Subcutaneous abdominal adipose tissue (tissue), 5 donors: ENCODE measurements around the gene DYNLL1.
"Not testable (repeated sequence)": the region's sequence is repeated elsewhere in the genome, so short reads cannot be mapped to it uniquely, and the experiment has no call there.

Experiments used
- H3K27ac ChIP-seq: one replicate; pipeline ENCODE4 v1.7.0; 2013; ENCODE audit warnings: low read depth, mild to moderate bottlenecking, inconsistent platforms, low read length, moderate library complexity
- H3K27me3 ChIP-seq, 5 donors: one replicate each; pipeline ENCODE4 v1.7.0; 2013; ENCODE audit warnings: low read length in 5 of 5, inconsistent platforms in 1 of 5; ENCODE audit not compliant: control insufficient read depth in 5 of 5, insufficient read depth in 4 of 5
- H3K36me3 ChIP-seq, 5 donors: one replicate each; pipeline ENCODE4 v1.7.0; 2013; ENCODE audit warnings: low read length in 5 of 5; ENCODE audit not compliant: control insufficient read depth in 5 of 5, insufficient read depth in 5 of 5
- H3K4me1 ChIP-seq, 5 donors: one replicate each; pipeline ENCODE4 v1.7.0; 2013; ENCODE audit warnings: low read length in 5 of 5, mild to moderate bottlenecking in 3 of 5, moderate library complexity in 1 of 5; ENCODE audit not compliant: control insufficient read depth in 5 of 5, insufficient read depth in 5 of 5
- H3K4me3 ChIP-seq, 5 donors: one replicate each; pipeline ENCODE4 v1.7.0; 2013; ENCODE audit warnings: low read length in 5 of 5, low read depth in 1 of 5
- H3K9ac ChIP-seq, 5 donors: one replicate each; pipeline ENCODE4 v1.7.0; 2013; ENCODE audit warnings: low read length in 5 of 5, mild to moderate bottlenecking in 4 of 5, moderate library complexity in 3 of 5
- H3K9me3 ChIP-seq, 5 donors: one replicate each; pipeline ENCODE4 v1.7.0; 2013; ENCODE audit warnings: low read length in 5 of 5; ENCODE audit not compliant: control insufficient read depth in 5 of 5
- donor health status: healthy.
- donor health status: healthy.
- donor health status: healthy.
- donor health status: healthy.
- donor health status: healthy.

Gene DYNLL1

GRCh38 chr12:120495731-120496412 lies at the start of gene DYNLL1:
TSS of gene DYNLL1 (plus strand) at chr12:120496113. CDS start at chr12:120496422, 309 bp downstream.
- peak within 1 kb of the TSS; percentile 89 for H3K27ac ChIP-seq
- peak within 1 kb of the TSS in 4 of 5 donors; percentile 75 to 88 (median 83) for H3K9ac ChIP-seq

GRCh38 chr12:120446844-120447178 lies 49.1 kb upstream of the DYNLL1 start:
- peaks cover 7 to 27% (median 23%) of the 10 kb centered on the region in 5 donors for H3K4me1 ChIP-seq
- peaks cover 11 to 26% (median 21%) of the 10 kb centered on the region in 5 donors for H3K36me3 ChIP-seq
- H3K27me3 ChIP-seq, H3K9me3 ChIP-seq: not testable (repeated sequence)
- peak overlapping the region; percentile 84 for H3K27ac ChIP-seq
- peak overlapping the region; percentile 93 to 99 (median 99) for H3K9ac ChIP-seq
- H3K4me3 ChIP-seq = peak overlapping the region; percentile 91 to 100 (median 99)

More at GRCh38 chr12:120495731-120496412, at the start of gene DYNLL1:
- Histone ChIP-seq H3K4me1 (peaks cover 5 to 27% (median 24%) of the 10 kb centered on the region in 5 donors), H3K27me3 (no peaks in the 10 kb centered on the region), H3K36me3 (peaks cover 4 to 28% (median 19%) of the 10 kb centered on the region in 5 donors), H3K4me3 (peak within 1 kb of the TSS; percentile 86 to 94 (median 88)), H3K9me3 (no peaks in the 10 kb centered on the region)

- Histone ChIP-seq H3K27me3 (no peaks in the 10 kb centered on the region), H3K36me3 (peaks cover 11 to 25% (median 15%) of the 10 kb centered on the region in 5 donors), H3K4me1 (peaks cover 7 to 27% (median 23%) of the 10 kb centered on the region in 5 donors), H3K4me3 (no peak overlapping the region), H3K9ac (no peak overlapping the region), H3K9me3 (no peaks in the 10 kb centered on the region), H3K27ac (no peak overlapping the region)
Observed at GRCh38 chr12:120447992-120448391, 47.9 kb upstream of the DYNLL1 start.

GRCh38 chr12:120452524-120452923 lies 43.4 kb upstream of the DYNLL1 start:
- peaks cover 5 to 34% (median 24%) of the 10 kb centered on the region in 5 donors for H3K36me3 ChIP-seq
- not testable (repeated sequence) for H3K27ac ChIP-seq, H3K9ac ChIP-seq

GRCh38 chr12:120453060-120453750 lies 42.7 kb upstream of the DYNLL1 start:
- Histone ChIP-seq H3K36me3 (peaks cover 5 to 38% (median 26%) of the 10 kb centered on the region in 5 donors), H3K9me3 (no peaks in the 10 kb centered on the region), H3K27ac (no peak overlapping the region), H3K27me3 (no peaks in the 10 kb centered on the region), H3K4me1 (no peaks in the 10 kb centered on the region), H3K9ac (no peak overlapping the region), H3K4me3 (no peak overlapping the region)

More at GRCh38 chr12:120452524-120452923, 43.4 kb upstream of the DYNLL1 start:
- not testable (repeated sequence) for H3K4me3 ChIP-seq, H3K9me3 ChIP-seq, H3K4me1 ChIP-seq, H3K27me3 ChIP-seq

- Histone ChIP-seq H3K27me3 (no peaks in the 10 kb centered on the region), H3K9me3 (no peaks in the 10 kb centered on the region), H3K4me3 (no peak overlapping the region), H3K9ac (no peak overlapping the region), H3K27ac (no peak overlapping the region), H3K36me3 (peaks cover 9 to 46% (median 32%) of the 10 kb centered on the region in 5 donors), H3K4me1 (no peaks in the 10 kb centered on the region)
Observed at GRCh38 chr12:120453977-120454376, 41.9 kb upstream of the DYNLL1 start.

- Histone ChIP-seq H3K27me3 (no peaks in the 10 kb centered on the region), H3K4me3 (no peak overlapping the region), H3K4me1 (no peaks in the 10 kb centered on the region), H3K36me3 (peaks cover 15 to 56% (median 43%) of the 10 kb centered on the region in 5 donors), H3K9me3 (no peaks in the 10 kb centered on the region), H3K27ac (no peak overlapping the region), H3K9ac (no peak overlapping the region)
Observed at GRCh38 chr12:120455302-120455701, 40.6 kb upstream of the DYNLL1 start.

- H3K36me3 ChIP-seq = peaks cover 17 to 71% (median 53%) of the 10 kb centered on the region in 5 donors
- H3K4me1 ChIP-seq = no peaks in the 10 kb centered on the region
- H3K9ac ChIP-seq = peak overlapping the region in 1 of 5 donors; percentile 30
- no peaks in the 10 kb centered on the region for H3K27me3 ChIP-seq
- no peak overlapping the region for H3K27ac ChIP-seq
- H3K4me3 ChIP-seq = no peak overlapping the region
- no peaks in the 10 kb centered on the region for H3K9me3 ChIP-seq
Observed at GRCh38 chr12:120457133-120457532, 38.8 kb upstream of the DYNLL1 start.

- Histone ChIP-seq H3K4me3 (no peak overlapping the region), H3K4me1 (no peaks in the 10 kb centered on the region), H3K27ac (no peak overlapping the region), H3K27me3 (no peaks in the 10 kb centered on the region), H3K9me3 (no peaks in the 10 kb centered on the region), H3K9ac (no peak overlapping the region), H3K36me3 (peaks cover 38 to 90% (median 79%) of the 10 kb centered on the region in 5 donors)
Observed at GRCh38 chr12:120460157-120460556, 35.8 kb upstream of the DYNLL1 start.

GRCh38 chr12:120462099-120462640 lies 33.7 kb upstream of the DYNLL1 start:
- Histone ChIP-seq H3K27ac (no peak overlapping the region), H3K36me3 (peaks cover 37 to 86% (median 72%) of the 10 kb centered on the region in 5 donors), H3K4me1 (peaks cover 0 to 11% (median 3%) of the 10 kb centered on the region in 5 donors), H3K27me3 (no peaks in the 10 kb centered on the region), H3K4me3 (no peak overlapping the region), H3K9ac (peak overlapping the region in 1 of 5 donors; percentile 11), H3K9me3 (no peaks in the 10 kb centered on the region)
